Measurements from ENCODE around the gene CIRBP.

CIRBP gene

DNA sequence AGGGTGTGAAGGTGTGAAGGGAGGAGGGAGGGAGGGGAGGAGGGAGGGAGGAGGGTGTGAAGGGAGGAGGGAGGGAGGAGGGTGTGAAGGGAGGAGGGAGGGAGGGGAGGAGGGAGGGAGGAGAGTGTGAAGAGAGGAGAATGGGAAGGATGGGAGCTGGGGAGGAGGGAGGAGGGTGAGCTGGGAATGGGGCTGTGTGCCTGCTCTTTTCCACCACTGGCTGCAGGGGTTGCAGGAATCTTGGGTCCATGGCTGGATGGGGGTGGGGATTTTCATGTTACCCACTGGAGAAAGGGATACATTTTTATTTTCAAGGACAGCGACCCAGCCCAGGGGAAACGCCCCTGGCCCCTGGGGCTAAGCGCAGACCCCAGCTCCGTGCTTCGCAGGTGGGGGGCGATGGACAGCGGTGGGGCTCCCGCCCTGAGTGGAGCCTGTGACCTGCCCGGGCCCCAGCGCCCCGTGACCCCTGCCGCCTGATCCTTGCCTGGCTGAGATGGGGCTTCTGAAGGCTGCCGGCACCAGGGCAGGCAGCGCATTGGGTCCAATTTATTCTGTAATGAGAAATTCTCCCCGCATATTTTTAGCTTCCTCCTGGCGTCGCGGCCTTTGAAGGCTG, 13.6 kb downstream of the CIRBP start:
- DNase-seq = no peak

GRCh38 chr19:1283207-1283916, 14.2 kb downstream of the CIRBP start:
- DNase-seq = no peak

GRCh38 chr19:1283917-1284292, 14.8 kb downstream of the CIRBP start:
- no peak for DNase-seq

DNA sequence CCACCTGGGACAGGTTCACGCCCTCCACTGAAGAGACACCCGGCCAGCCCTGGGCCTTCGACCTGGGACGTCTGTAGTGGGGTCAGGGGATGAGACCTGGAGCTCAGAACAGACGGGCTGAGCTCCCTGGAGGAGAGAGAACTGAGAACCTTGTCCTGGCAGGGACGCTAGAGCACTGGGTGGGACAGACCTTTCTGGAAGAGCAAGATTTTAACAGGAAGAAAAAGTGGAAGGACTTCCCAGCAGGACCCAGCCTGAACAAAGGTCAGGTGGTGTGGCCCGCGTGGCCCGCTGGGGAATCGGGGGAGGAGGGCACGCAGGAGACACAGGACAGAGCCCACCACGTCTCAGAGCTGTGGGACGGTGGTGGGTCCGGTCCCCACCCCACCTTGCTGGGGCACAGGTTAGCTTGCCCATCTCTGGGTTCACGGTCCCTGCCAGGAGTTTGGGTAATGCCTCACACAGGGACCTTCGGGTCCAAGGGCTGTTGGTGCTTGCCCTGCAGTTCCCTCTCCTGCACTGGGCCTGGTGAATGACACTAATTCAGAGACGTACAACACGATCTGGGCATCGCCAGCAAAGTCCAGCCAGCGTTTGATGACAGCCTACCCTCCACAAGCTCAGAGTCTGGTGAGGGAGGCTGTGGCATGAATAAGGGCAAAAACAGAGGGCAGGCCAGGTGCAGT, 15.3 kb downstream of the CIRBP start:
- no peak for DNase-seq

GRCh38 chr19:1284979-1285736, 16.0 kb downstream of the CIRBP start:
- no peak for DNase-seq

- no peak for DNase-seq
These were observed 16.7 kb downstream of the CIRBP start, which contains the start of gene EFNA2 for GRCh38 chr19:1285737-1286360. EFNA2 (plus strand) TSS chr19:1285873; CDS start chr19:1286169, 296 bp downstream.

DNA sequence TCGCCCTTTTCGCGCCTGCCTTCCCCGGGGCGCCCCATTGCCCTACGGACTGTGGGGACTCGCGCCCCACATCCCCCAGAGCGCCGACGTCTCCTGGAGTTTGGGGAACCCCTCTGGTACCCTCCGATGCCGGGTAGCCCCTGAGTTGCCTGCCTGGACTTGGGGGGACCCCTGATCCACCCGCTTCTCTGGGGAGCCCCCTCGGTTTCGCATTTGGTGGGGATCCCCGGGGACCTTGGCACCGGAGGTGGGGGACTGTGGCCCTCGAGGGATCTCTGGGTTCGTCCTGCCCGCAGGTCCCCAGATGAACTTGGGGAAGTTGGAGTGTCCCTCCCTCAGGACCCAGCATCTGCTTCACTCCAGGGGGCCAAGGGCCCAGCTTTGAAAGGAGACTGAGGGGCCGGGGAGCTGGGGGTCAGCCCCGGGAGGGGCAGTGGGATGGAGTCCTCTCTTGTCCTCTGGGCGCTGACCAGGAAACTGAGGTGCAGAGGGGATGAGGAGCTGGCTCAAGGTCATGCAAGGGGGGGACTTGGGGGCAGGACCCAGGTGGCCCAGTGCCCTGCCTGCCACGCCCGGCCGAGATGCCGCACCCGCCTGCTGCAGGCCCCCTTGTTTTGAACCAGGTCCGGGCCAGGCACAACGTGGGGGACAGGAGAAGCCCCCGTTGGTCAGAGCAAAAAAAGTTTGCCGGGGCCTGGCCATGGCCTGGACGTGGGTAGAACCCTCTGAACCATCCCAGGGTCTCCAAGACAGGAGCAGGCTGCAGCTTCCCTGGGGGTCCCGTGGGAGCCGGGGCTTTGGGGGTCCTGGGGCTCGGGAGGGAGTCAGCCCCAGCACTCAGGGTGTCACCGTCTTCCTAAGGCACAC, 17.6 kb downstream of the CIRBP start:
- no peak for DNase-seq

GRCh38 chr19:1287354-1288225, 18.5 kb downstream of the CIRBP start:
- DNase-seq = no peak

DNA sequence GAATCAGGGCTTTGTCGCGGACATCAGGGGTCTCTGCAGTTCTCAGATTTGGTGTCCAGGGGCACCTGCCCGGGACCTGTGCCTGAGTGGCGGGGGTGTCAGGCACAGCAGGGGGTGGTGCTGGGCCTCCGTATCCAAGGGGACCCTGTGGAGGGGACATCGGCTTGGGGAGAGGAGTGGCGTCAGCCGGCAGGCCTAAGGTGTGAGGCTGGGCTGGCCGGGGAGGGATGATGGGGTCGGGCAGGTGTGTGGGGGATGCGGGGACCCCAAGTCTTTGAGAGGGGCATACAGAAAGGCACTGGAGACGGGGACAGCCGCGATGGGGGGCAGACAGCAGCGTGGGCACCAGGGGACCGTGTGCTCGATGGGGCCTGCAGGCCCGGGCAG, 19.1 kb downstream of the CIRBP start:
- DNase-seq = no peak

- DNase-seq = no peak
These were observed 19.9 kb downstream of the CIRBP start for GRCh38 chr19:1288833-1289685.

GRCh38 chr19:1289686-1290025, 20.5 kb downstream of the CIRBP start:
- DNase-seq = no peak

DNA sequence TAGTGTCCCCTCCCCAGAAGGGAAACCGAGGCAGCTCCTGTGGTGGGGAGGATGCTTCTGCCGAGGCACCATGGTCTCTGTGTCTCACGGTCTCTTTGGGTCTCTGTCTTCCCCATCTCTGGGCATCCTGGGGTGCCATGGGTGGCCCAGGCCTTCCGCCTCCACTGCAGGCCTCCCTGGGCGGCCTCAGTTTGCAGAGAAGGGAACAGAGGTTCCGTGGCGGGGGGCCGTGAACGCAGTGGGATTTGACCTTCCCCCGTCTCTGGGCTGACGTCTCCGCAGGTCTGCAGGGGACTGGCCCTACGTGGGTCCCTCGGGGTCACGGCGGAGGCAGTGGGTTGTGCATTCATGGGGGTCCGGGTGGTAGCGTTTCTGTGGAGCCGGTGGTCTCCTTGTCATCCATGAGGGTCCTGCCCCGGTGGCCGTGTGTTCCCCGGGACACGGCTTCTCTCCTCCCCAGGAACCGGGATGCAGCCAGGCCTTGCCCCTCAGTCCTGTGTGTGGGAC, 21.1 kb downstream of the CIRBP start:
- no peak for DNase-seq

DNA sequence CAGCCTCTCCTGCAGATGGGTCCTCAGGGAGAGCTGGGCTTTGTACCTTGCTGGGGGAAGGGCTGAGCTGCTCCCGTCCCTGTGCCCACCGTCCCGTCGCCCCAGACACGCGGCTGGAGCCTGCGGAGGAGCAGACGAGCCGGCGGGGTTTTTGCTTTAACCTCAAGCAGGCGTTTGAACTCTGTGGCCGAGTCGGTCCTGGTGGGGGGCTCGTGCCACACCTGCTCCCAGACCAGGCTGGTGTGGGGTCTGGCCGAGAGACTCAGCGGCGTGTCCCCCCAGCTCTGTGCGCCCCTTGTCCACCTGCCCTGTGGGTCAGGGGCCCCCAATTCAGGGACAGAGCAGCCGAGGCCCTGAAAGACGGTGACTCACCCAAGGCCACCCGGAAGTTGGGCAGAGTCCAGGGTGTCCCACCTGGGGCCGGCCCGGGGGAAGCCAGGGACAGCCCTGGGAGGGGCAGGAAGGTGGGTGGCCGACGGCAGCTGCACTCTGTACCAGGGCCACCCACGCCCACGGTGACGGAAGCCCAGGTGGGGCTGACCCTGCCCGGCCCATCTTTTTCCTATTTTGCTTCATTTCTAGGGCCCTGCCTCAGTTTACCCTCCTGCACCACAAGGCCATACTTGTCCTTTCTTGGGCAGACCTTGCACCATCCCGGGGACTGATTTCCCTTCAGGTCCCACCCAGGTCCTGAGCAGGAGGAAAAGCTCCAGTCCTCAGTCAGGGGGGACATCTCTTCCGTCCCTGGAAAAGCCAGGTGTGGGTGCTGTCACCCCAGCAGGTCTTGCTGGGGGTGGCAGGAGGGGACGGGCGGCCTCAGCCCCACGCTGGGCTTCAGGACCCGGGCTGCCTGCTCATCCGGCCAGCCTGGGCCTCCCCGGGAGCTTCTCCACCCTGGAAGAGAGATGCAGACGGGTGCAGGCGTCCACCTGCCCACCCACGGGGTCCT, 21.8 kb downstream of the CIRBP start:
- DNase-seq = no peak

- DNase-seq = no peak
These were observed 22.8 kb downstream of the CIRBP start for GRCh38 chr19:1291761-1292418.

- DNase-seq = no peak
These were observed 23.5 kb downstream of the CIRBP start for GRCh38 chr19:1292419-1293151.

- no peak for DNase-seq
These were observed 24.9 kb downstream of the CIRBP start for GRCh38 chr19:1293782-1294604.
